HG02642 (cell line): Measurements from ENCODE around the gene C1QA.

Source experiments
- ATAC-seq: cut with Tn5 transposase; IDR thresholded peaks from one replicate; pipeline ENCODE4 v1.9.1; 2021; ENCODE audit warnings: mild to moderate bottlenecking; ENCODE audit not compliant: unreplicated experiment, poor library complexity

The C1QA gene

DNA sequence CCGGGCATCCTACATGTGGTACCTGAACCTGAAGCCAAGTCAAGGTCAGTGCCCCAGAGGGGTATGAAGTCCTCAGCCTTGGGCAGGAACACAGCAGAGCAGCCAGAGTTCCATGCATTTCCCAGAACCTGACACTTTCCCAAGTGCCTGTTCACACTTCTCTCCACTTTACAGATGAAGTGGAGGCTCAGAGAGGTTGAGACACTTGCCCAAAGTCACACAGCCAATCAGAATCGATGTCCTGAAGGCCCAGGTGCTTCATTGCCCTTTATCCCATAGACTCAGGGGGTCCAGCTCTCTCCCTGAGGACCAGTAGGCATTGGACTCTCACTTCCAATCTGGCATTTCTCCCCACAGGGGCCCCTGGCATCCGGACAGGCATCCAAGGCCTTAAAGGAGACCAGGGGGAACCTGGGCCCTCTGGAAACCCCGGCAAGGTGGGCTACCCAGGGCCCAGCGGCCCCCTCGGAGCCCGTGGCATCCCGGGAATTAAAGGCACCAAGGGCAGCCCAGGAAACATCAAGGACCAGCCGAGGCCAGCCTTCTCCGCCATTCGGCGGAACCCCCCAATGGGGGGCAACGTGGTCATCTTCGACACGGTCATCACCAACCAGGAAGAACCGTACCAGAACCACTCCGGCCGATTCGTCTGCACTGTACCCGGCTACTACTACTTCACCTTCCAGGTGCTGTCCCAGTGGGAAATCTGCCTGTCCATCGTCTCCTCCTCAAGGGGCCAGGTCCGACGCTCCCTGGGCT lies 2.2 kb downstream of the C1QA start:
- ATAC-seq: no peak

DNA sequence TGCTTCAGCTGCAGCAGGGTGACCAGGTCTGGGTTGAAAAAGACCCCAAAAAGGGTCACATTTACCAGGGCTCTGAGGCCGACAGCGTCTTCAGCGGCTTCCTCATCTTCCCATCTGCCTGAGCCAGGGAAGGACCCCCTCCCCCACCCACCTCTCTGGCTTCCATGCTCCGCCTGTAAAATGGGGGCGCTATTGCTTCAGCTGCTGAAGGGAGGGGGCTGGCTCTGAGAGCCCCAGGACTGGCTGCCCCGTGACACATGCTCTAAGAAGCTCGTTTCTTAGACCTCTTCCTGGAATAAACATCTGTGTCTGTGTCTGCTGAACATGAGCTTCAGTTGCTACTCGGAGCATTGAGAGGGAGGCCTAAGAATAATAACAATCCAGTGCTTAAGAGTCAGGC lies 2.9 kb downstream of the C1QA start:
- no peak for ATAC-seq

DNA sequence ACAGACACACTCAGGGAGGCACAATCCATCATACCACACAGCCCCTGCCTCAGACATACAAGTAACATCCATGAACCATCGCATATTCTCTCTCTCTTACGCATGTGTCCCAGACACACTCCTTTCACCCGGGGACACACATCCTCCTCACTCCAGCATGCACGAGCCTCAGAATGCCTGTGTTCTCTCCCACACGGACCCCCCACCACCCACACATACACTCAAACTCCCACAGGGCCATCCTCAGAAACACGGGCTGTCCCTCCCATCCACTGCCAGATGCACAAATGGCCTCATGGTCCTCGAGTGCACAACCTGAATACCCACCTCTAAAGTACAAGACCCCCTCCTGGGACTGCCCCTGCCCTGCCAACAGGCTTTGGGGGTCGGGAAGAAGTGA lies 4.8 kb downstream of the C1QA start:
- no peak for ATAC-seq

DNA sequence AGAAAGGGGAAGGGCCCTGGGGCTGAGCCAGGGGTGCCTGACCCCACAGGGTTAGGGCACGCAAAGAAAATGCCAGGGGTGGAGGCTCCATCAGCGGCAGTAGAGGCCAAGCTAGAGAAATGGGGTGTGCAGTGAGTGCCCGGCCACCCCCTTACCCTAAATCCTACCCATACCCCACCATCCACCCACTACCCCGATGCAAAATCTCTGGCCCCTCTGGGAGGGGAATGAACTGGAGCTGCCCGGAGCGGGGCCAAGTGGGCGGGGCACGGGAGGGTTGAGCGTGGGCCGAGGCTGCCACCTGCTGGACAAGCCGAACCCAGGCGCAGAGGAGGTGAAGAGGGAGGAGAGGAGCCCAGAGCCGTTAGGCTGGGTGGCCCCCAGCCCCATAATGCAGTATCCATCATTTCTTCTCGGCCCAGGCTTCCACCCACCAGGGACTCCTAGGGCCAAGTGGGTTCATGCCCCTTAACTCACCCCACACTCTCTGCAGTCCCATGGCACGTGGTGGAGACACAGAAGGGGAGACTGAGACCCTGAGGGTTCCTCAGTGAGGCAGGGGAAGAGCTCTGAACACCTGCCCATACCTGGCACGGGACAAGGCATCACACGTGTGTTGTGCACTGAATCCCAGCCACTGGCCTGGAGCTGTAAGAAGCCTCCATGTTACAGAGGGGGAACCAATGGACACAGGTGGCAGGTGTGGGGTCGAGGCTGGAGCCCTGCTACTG lies 5.6 kb downstream of the C1QA start:
- no peak for ATAC-seq

DNA sequence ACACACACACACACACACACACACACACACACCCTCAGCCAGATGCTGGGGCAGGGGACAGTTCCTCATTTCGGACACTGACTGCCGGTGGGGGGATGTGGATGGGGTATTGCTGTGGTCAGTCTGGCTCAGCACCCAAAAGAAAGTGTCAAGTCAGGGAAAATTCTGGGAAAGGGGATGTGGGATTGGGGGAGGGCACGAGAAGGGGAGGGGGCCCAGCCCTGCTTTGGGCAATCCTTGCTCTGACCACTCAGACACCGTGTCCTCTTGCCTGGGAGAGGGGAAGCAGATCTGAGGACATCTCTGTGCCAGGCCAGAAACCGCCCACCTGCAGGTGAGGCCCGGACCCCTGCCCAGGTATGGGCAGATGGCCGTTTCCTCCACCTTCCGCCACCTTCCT lies 7.0 kb downstream of the C1QA start, which contains the start of gene C1QC:
TSS of gene C1QC (plus strand) at position 253 of the 400 bp plus-strand sequence. CDS start 391 bp downstream, outside the sequence.
- no peak for ATAC-seq

DNA sequence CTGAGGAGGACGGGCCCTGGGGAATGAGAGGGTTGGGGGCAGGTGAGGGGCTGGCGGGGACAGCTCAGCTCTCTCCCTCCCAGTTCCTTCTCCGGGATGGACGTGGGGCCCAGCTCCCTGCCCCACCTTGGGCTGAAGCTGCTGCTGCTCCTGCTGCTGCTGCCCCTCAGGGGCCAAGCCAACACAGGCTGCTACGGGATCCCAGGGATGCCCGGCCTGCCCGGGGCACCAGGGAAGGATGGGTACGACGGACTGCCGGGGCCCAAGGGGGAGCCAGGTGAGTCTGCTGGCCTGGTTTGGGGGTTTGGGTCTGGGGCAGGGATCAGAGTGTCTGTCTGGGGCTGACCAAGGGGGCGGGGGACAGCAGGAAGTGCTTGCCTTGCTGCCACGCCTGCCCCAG lies 7.5 kb downstream of the C1QA start:
- no peak for ATAC-seq

DNA sequence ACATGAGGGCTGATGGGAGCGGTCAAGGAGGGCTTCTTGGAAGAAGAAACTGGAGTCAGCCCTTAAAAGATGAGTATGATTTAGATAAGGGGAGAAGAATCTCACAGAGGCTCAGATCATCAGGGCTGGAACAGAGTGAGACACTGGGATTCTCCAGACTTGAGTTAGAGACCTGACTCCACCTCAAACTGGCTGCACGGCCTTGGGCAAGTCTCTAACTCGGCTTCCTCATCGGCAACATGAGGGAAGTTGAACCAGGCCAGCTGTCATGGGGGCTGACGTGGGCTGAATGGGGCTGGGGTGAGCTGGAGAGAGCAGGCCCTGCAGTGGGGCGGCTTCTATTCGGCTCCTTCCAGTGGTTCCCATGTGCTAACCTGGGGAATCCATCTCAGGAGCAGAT lies 9.5 kb downstream of the C1QA start:
- no peak for ATAC-seq

DNA sequence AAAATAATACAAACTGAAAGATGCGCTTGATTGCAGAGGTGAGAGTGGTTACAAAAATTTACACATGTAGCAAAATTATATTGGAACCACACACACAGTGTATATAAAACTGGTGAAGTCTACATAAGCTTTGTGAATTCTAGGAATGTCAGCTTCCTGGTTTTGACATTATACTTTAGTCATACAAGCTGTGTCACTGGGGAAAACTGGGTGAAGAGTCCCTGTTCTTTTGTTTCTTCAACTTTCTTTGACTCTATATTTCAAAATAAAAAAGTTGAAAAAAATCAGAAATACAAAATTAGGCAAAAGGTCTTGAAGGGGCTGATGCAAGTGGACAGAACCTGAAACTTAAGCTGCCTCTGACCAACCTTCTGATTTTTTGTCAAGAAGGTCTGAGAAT lies 10.0 kb downstream of the C1QA start:
- no peak for ATAC-seq

DNA sequence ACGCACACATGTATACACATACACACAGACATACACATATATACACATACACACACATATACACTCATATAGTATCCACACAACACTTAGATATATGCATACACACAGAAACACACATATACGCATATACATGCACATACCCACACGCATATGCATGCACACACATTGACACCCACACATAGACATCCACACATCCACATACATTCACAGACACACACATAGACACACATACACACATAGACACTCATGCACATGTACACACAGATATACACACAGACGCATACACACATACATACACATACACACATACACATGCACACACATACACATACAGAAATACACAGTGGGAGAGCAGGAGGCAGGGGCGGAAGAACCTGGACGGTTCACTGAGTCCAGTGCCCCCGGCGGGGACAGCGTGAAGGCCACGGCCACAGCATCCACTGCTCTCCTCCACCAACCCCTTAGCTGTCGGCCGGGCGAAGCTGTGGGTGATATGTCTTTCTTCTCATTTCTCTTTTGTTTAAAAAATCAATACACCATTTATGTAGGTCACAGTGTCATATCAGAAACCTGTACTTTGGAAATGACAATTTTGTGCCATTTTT lies 13.8 kb downstream of the C1QA start:
- ATAC-seq: no peak

DNA sequence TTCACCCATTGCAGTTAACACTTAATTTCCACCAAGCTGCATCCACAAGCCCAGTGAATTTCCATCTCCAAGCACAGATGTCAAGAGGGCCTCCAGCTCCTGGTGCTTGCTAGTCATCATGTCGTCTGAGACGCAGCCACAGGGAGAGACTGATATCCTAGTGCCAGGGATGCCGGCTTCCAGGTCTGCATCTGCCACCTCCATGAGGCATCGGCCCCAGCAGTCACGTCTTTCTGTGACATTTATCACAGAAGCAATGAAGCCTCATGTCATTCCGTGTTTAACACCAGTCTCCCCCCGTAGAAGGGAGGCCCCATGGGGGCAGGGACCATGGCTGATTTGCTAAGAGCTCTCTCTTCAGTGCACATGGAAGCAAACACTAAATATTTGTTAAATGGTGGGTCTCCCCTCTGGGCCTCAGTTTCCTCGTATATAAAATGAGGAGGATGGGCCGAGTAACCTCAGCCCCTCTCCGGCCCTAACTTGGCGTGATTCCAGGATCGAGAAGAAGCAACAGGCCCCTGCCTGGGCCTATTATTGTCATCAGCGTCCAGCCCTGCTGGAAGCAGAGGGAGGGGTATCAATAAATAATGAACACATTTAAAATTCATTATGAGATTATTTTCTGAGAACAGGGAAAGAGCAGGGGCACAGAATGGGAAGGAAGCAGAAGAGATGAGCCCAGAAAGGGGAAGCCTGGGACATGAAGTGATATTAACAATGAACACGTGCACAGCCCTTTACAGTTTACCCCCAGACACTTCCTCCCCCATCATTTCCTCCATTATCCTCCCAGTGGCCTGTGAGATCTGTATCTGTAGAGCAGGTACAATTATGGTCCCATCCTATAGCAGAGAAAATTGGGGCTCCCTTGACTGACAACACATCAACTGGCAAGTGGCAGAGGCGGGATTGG lies 15.8 kb downstream of the C1QA start:
- ATAC-seq: no peak

DNA sequence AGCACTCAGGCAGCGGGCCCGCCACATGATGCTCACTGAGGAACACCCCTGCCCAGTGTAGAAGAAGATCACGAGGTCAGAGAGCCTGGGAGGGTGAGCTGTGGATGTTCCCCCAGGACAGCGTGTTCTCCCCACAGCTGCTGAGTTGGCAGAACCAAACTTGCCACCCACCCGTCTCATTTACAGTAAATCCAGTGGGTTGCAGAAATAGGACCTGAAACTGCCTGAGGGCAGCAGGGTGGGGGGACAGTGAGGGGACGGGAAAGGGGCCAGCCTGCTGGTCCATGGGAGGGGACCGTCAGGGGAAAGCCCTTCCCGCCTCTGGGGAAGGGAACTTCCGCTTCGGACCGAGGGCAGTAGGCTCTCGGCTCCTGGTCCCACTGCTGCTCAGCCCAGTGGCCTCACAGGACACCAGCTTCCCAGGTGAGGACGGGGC lies 16.5 kb downstream of the C1QA start, which contains the start of gene C1QB:
TSS of gene C1QB (plus strand) at position 356 of the 436 bp plus-strand sequence. CDS start 6,227 bp downstream, outside the sequence.
- ATAC-seq: no peak

DNA sequence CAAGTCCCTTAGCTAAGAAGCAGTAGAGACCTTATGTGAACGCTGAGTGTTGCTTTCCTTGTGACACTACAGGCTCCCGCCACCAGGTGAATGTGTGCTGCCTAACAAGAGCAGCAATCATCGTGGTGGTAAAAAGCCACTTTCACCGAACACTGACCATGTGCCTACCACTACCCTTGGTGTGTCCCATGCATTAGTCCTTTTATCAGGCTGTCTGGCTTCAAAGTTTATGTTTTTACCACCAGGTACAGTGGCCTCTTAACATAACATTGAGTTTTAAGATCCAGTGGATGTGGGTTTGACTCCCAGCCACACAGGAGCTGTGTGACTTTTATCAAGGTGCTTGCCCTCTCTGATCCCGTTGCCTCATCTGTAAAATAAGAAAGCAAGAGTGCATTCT lies 18.3 kb downstream of the C1QA start:
- ATAC-seq: no peak

DNA sequence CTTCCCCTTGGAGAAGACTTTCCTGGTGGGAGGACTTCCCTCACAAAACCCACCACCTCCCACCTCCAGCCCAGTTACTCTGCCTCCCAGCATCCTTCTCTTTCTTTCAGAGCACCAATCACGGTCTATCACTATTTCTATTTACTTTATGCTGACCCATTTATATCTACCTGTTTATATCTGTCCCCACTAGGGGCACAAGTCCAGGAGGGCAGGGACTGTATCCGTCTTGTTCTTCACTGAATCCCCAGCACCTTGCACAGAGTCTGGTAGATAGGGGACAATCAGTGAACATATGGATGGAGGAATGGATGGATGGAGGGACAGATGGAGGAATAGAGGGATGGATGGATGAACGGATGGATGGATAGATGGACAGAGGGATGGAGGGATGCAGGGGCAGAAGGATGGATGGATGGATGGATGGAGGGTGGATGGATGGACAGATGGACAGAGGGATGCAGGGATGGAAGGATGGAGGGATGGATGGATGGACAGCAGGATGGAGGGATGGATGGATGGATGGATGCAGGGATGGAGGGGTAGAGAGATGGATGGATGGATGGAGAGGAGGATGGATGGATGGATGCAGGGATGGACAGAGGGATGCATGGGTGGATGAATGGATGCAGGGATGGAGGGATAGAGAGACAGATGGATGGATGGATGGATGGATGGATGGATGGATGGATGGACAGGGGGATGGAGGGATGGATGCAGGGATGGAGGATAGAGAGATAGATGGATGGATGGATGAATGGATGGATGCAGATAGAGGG lies 22.1 kb downstream of the C1QA start:
- ATAC-seq: no peak

DNA sequence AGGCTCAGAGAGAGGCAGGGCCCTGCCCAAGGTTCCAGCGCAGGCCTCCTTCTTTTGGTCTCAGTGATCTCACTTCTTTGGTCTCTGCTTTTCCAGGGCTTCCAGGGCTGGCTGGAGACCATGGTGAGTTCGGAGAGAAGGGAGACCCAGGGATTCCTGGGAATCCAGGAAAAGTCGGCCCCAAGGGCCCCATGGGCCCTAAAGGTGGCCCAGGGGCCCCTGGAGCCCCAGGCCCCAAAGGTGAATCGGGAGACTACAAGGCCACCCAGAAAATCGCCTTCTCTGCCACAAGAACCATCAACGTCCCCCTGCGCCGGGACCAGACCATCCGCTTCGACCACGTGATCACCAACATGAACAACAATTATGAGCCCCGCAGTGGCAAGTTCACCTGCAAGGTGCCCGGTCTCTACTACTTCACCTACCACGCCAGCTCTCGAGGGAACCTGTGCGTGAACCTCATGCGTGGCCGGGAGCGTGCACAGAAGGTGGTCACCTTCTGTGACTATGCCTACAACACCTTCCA lies 24.4 kb downstream of the C1QA start:
- ATAC-seq: no peak

DNA sequence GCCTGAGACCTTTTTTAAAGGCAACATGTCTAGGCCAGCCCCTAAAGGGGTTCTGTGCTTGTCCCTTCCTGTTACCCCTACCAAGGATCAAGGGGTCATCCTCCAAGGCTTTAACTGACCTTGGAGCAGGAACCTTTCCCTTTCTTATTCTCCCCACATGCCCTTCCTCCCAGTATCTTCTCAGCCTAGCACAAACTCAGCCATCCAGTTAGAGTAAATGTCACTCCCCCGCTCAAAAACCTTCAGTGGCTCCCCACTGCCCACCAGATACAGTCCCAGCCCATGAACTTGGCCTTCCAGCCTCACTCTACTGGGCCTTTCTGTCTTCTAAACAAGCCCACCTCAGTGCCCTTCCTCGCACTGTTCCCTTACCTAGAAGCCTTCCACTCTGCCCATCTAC lies 25.5 kb downstream of the C1QA start:
- no peak for ATAC-seq

DNA sequence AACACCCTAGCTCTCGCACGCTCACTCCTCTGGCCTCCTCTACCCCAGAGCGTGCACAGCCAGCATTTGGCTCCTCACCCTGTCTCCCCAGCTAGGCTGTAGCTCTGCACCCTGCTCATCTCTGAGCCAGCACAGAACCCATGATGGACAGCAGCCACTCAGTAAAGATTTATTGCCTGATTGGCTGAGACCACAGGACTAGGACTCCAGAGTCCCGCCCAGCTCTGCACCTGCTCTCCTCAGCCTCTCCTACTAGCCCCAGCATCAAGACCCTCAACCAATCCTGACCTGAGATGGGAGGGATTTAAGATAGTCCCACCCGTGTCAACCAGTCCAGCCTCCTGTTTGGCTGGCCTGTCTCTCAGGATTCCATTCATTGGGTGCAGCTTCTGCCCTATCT lies 25.9 kb downstream of the C1QA start:
- no peak for ATAC-seq

DNA sequence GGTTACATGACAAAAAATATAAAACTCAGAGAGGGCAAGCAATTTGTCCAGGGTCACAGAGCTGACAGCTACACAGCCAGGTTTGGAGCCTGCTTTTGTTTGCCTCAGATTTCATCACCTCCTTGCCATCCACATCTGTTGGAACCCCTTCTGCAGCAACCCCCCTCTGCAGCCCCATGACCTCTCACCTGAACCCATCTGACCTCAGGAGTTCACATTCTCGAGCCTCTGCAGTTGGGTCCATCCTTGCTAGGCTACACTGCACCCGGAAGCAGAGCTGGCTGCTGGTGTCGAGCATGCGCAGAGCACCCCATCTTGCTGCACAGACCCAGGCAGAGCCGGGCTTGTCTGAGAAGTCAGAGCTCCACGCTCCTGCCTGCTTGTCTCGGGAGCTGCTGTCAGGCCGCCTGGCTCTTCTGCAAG lies 26.6 kb downstream of the C1QA start:
- no peak for ATAC-seq

DNA sequence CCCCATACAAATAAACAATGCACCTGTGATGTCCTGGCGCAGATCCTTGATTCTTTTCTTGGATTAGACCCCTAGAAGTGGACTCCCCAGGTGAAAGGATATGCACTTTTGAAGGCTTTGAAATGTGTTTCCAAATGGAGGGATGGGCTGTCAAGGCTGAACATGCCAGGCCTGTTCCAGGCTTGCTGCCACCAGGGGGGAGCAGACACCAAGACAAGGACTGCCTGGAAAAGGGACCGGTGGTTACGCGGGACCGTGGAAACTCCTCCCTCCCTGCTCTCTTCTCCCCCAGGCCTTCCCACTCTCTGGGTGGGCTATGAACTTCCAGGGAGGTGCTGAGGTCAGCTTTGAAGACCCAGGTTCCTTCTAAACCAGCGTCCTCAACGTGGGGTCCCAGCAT lies 29.3 kb downstream of the C1QA start:
- ATAC-seq: no peak

DNA sequence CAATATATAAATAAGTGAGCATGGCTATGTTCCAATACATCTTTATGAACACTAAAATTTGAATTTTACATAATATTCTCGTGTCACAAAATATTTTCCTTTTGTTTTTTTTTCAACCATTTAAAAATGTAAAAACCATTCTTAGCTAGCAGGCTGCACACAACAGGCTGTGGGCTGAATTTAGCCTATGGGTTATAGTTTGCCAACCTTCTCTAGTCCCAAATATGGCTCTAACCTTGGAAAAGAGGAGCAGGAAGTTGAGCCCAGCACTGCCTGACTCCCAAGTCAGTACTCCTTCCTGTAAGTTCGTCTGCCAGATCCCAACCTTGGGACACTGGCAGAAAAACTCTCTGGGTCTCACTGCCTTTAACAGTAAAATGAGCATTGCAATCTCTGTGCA lies 30.0 kb downstream of the C1QA start:
- ATAC-seq: no peak
